HepG2 (cell line): ENCODE results near the gene SLC22A23. TPM values are rescaled to one million over a fixed set of nuclear protein-coding genes. Genes with fewer than 3 reads are reported as not detected.

Experiments
- ASH2L ChIP-seq: fragments of 300-600, 200-600 bp; sonication (generic); IDR thresholded peaks from 2 replicates; pipeline ENCODE4 v1.7.0; 2017; ENCODE audit warnings: low read depth, mild to moderate bottlenecking, moderate library complexity, mixed read lengths, low read length; ENCODE audit not compliant: insufficient read length
- CENPT ChIP-seq: sonication (generic); formaldehyde crosslinking; IDR thresholded peaks from 2 replicates; pipeline ENCODE4 v1.8.0; 2022; ENCODE audit warnings: low read depth, mild to moderate bottlenecking, moderate library complexity, missing genetic modification reagents
- HDAC1 ChIP-seq: sonication (generic); formaldehyde crosslinking; IDR thresholded peaks from 2 replicates; pipeline ENCODE4 v1.5.1; 2020; ENCODE audit warnings: mild to moderate bottlenecking, missing genetic modification reagents
- HMGA1 ChIP-seq: sonication (generic); formaldehyde crosslinking; conservative IDR thresholded peaks from 2 replicates; pipeline ENCODE4 v1.4.0; 2020; ENCODE audit warnings: missing genetic modification reagents
- HOXD1 ChIP-seq: sonication (generic); formaldehyde crosslinking; IDR thresholded peaks from 2 replicates; pipeline ENCODE4 v1.5.0; 2020; ENCODE audit warnings: missing genetic modification reagents
- KDM1A ChIP-seq: IDR thresholded peaks from 2 replicates; pipeline ENCODE4 v1.6.1; 2016; ENCODE audit warnings: missing compliant biosample characterization
- MBNL3 ChIP-seq: fragments of 250-450 bp; sonication (Bioruptor Pico); conservative IDR thresholded peaks from 2 replicates; pipeline ENCODE4 v1.8.0; 2022; ENCODE audit warnings: mild to moderate bottlenecking, inconsistent platforms
- NR2C2 ChIP-seq: sonication (generic); formaldehyde crosslinking; IDR thresholded peaks from 2 replicates; pipeline ENCODE4 v1.4.0; 2020; ENCODE audit warnings: missing genetic modification reagents, mild to moderate bottlenecking, moderate library complexity, borderline replicate concordance
- NR2F2 ChIP-seq: IDR thresholded peaks from 2 replicates; pipeline ENCODE4 v1.6.1; 2012; ENCODE audit warnings: low read depth, inconsistent platforms, borderline replicate concordance
- RBAK ChIP-seq: sonication (generic); formaldehyde crosslinking; IDR thresholded peaks from 2 replicates; pipeline ENCODE4 v1.5.1; 2020; ENCODE audit warnings: mild to moderate bottlenecking, missing genetic modification reagents
- SOX6 ChIP-seq, 2 experiments: fragments of 450-650 bp in 1 of 2; sonication (generic) in 1 of 2; formaldehyde crosslinking in 1 of 2; IDR thresholded peaks; 2 replicates each; pipeline versions ENCODE4 v1.4.0 to v1.6.1; 2017 to 2020; ENCODE audit warnings: antibody characterized with exemption in 1 of 2, mild to moderate bottlenecking in 1 of 2, missing genetic modification reagents in 1 of 2
- SP2 ChIP-seq: sonication (generic); formaldehyde crosslinking; IDR thresholded peaks from 2 replicates; pipeline ENCODE4 v1.5.1; 2020; ENCODE audit warnings: mild to moderate bottlenecking, missing genetic modification reagents
- SP5 ChIP-seq: IDR thresholded peaks from 2 replicates; pipeline ENCODE4 v1.6.1; 2016; ENCODE audit warnings: low read depth, borderline replicate concordance
- STAG1 ChIP-seq: sonication (generic); formaldehyde crosslinking; IDR thresholded peaks from 2 replicates; pipeline ENCODE4 v1.4.0; 2020; ENCODE audit warnings: missing genetic modification reagents
- TBL1XR1 ChIP-seq: fragments of 150-350 bp; IDR thresholded peaks from 2 replicates; pipeline ENCODE4 v1.6.1; 2014; ENCODE audit warnings: borderline replicate concordance, low read length; ENCODE audit not compliant: partially characterized antibody
- TFDP2 ChIP-seq: sonication (generic); formaldehyde crosslinking; IDR thresholded peaks from 2 replicates; pipeline ENCODE4 v1.4.0; 2020; ENCODE audit warnings: missing genetic modification reagents
- ZBTB26 ChIP-seq: IDR thresholded peaks from 2 replicates; pipeline ENCODE4 v1.6.1; 2016; ENCODE audit warnings: missing compliant biosample characterization, missing genetic modification reagents, borderline replicate concordance
- ZNF274 ChIP-seq: sonication (generic); formaldehyde crosslinking; IDR thresholded peaks from 2 replicates; pipeline ENCODE4 v1.5.1; 2020; ENCODE audit warnings: mild to moderate bottlenecking, missing genetic modification reagents
- ZNF33B ChIP-seq: sonication (generic); formaldehyde crosslinking; IDR thresholded peaks from 2 replicates; pipeline ENCODE4 v1.5.1; 2020; ENCODE audit warnings: mild to moderate bottlenecking, missing genetic modification reagents
- ZNF350 ChIP-seq: sonication (generic); formaldehyde crosslinking; IDR thresholded peaks from 2 replicates; pipeline ENCODE4 v1.4.0; 2020; ENCODE audit warnings: mild to moderate bottlenecking, low read depth, missing genetic modification reagents, borderline replicate concordance
- ZNF577 ChIP-seq: sonication (generic); formaldehyde crosslinking; IDR thresholded peaks from 2 replicates; pipeline ENCODE4 v1.4.0; 2020; ENCODE audit warnings: mild to moderate bottlenecking, low read depth, missing genetic modification reagents, borderline replicate concordance
- ZNF770 ChIP-seq: sonication (generic); formaldehyde crosslinking; IDR thresholded peaks from 2 replicates; pipeline ENCODE4 v1.5.0; 2020; ENCODE audit warnings: mild to moderate bottlenecking, missing genetic modification reagents
- polyA plus RNA-seq, 8 experiments: library from polyadenylated mRNA; depleted of rRNA in 3 of 8; stranded (reverse) in 7 of 8; unstranded in 1 of 8; fragments of >200 nt; fragmentation: Illumina TruSeq in 4 of 8; extraction: Trizol in 4 of 8; gene quantifications; 2 replicates each; pipeline versions ENCODE4 v1.2.1 to v1.2.3, GENCODE V29; 2011 to 2016; ENCODE audit warnings: low read depth in 4 of 8, missing spikeins in 1 of 8, mixed read lengths in 1 of 8; ENCODE audit not compliant: insufficient read depth in 1 of 8
- total RNA-seq, 5 experiments: library from RNA; depleted of rRNA; stranded (reverse); fragments of >200 nt; fragmentation: Illumina TruSeq; extraction: Trizol; gene quantifications; 2 replicates each; pipeline ENCODE4 v1.2.3, GENCODE V29; 2016; ENCODE audit warnings: low read depth in 1 of 5
- TF ChIP-seq, protein P1 (sequence below): IDR thresholded peaks from 2 replicates; pipeline ENCODE4 v1.6.1; 2016

SLC22A23 gene
- total and polyA plus RNA-seq, 2 of the 13 experiments (the other 11 are each of a cell fraction or from before 2014, with no cell fraction given): 11.8 to 17.5 TPM

GRCh38 chr6:3356824-3357420 lies 99.9 kb downstream of the SLC22A23 start (continued):
- TF ChIP-seq STAG1 (CRISPR knock-in tag) (peak; percentile 30), ASH2L (peak; percentile 87), ZNF274 (CRISPR knock-in tag) (no peak), HDAC1 (peak; percentile 77), ZBTB26 (CRISPR knock-in tag) (no peak), NR2C2 (CRISPR knock-in tag) (peak; percentile 39; the same call in 1 of the 2 replicates), SP2 (CRISPR knock-in tag) (no peak), SOX6 (IDR thresholded peaks at IDR 0.05) (no peak), SOX6 (CRISPR knock-in tag; IDR thresholded peaks at IDR 0.05) (peak; percentile 81), ZNF770 (no peak), ZNF577 (no peak), ZNF33B (CRISPR knock-in tag) (no peak), HMGA1 (CRISPR knock-in tag) (no peak), CENPT (CRISPR knock-in tag) (no peak), SP5 (peak; percentile 70), RBAK (CRISPR knock-in tag) (no peak), TBL1XR1 (peak; percentile 90), NR2F2 (peak; percentile 78; the same call in 1 of the 2 replicates), HOXD1 (CRISPR knock-in tag) (no peak), TFDP2 (CRISPR knock-in tag) (no peak), ZNF350 (CRISPR knock-in tag) (no peak), KDM1A (CRISPR knock-in tag) (no peak), MBNL3 (no peak)
- TF ChIP-seq, protein P1, sequence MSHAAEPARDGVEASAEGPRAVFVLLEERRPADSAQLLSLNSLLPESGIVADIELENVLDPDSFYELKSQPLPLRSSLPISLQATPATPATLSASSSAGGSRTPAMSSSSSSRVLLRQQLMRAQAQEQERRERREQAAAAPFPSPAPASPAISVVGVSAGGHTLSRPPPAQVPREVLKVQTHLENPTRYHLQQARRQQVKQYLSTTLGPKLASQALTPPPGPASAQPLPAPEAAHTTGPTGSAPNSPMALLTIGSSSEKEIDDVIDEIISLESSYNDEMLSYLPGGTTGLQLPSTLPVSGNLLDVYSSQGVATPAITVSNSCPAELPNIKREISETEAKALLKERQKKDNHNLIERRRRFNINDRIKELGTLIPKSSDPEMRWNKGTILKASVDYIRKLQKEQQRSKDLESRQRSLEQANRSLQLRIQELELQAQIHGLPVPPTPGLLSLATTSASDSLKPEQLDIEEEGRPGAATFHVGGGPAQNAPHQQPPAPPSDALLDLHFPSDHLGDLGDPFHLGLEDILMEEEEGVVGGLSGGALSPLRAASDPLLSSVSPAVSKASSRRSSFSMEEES (CRISPR knock-in tag): 0 out of 2 replicates have a peak, but pooled peaks have one; percentile 22
